C4-2B (cell line): ENCODE results near the gene OR5L2.
A peak's percentile ranks its signal among the peaks of the same experiment; 100 is the strongest.
"Not testable (repeated sequence)": the region's sequence is repeated elsewhere in the genome, so short reads cannot be mapped to it uniquely, and the experiment has no call there.

ENCODE experiments used
- H3K27ac ChIP-seq: fragments of 450-650 bp; 2 replicates; pipeline ENCODE4 v1.5.1; 2017
- CTCF ChIP-seq: fragments of 450-650 bp; conservative IDR thresholded peaks from 2 replicates; pipeline ENCODE4 v1.5.1; 2017; ENCODE audit warnings: mild to moderate bottlenecking
- ZFX ChIP-seq: fragments of 450-650 bp; IDR thresholded peaks from 2 replicates; pipeline ENCODE4 v1.6.1; 2017

Gene OR5L2

GRCh38 chr11:55838452-55838851, 11.4 kb downstream of the OR5L2 start, which contains the start of gene OR5D16:
Gene OR5D16 (plus strand): TSS chr11:55838752. CDS start chr11:55838752, 0 bp downstream.
- no peak for TF ChIP-seq CTCF
- TF ChIP-seq ZFX = no peak
- no peak within 1 kb of the TSS for H3K27ac ChIP-seq

GRCh38 chr11:55847453-55847852, 20.4 kb downstream of the OR5L2 start:
- H3K27ac ChIP-seq = no peak overlapping the region
- TF ChIP-seq ZFX (no peak), CTCF (no peak)

- no peak overlapping the region for H3K27ac ChIP-seq
- no peak for TF ChIP-seq CTCF
- no peak for TF ChIP-seq ZFX
Observed at GRCh38 chr11:55849037-55849436, 22.0 kb downstream of the OR5L2 start.

GRCh38 chr11:55852141-55852540, 25.1 kb downstream of the OR5L2 start:
- no peak for TF ChIP-seq CTCF

GRCh38 chr11:55854704-55855103, 27.7 kb downstream of the OR5L2 start:
- H3K27ac ChIP-seq = no peak overlapping the region
- TF ChIP-seq CTCF (no peak), ZFX (no peak)

More at GRCh38 chr11:55852141-55852540, 25.1 kb downstream of the OR5L2 start:
- H3K27ac ChIP-seq = no peak overlapping the region

GRCh38 chr11:55867354-55867753, 40.3 kb downstream of the OR5L2 start:
- H3K27ac ChIP-seq = not testable (repeated sequence)

GRCh38 chr11:55872731-55873130, 45.7 kb downstream of the OR5L2 start:
- H3K27ac ChIP-seq = not testable (repeated sequence)

- TF ChIP-seq CTCF = peak; percentile 33
- not testable (repeated sequence) for H3K27ac ChIP-seq
Observed at GRCh38 chr11:55873146-55873545, 46.1 kb downstream of the OR5L2 start.
